ENCODE data around the gene ZBTB25. TPM values are rescaled to one million over a fixed set of nuclear protein-coding genes. Genes with fewer than 3 reads are reported as not detected.
A peak's percentile ranks its signal among the peaks of the same experiment; 100 is the strongest.

Gene ZBTB25
- total and polyA plus RNA-seq, 2 experiments from 2014 or later: 3.6 to 12.5 TPM

DNA sequence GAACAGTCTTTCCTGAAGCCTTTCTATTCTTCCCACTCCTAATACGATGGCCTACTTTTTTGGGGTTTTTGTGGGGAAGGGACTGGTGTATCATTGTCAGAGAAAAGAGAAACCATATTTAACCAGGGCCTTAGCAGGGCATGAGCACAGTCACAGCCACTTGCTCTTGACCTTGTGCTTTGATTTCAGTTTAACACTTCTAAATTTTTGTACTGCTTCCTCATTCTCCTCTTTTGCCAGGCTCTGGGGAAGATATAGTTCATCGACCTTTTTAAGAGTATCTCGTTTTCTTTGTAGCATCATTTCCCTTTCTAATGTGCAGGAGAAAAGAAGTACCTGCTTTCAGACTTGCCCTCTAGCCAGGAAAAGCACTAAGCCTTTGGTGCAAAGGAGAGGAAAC is 3.1 kb upstream of the ZBTB25 start:
- Histone ChIP-seq H3K4me1 (ENCODE audit: insufficient read depth) (peaks cover 65% of the 10 kb centered on the region), H3K9me2 (ENCODE audit: insufficient read depth) (no peaks in the 10 kb centered on the region), H3K27ac (peak overlapping the region; percentile 99), H3F3A (ENCODE audit: insufficient read depth) (peaks cover 57% of the 10 kb centered on the region), H3K36me3 (ENCODE audit: low read depth) (no peaks in the 10 kb centered on the region), H3K4me3 (peak overlapping the region; percentile 91), H3K9ac (peak overlapping the region; percentile 99), H3K79me2 (ENCODE audit: insufficient read depth) (peaks cover 86% of the 10 kb centered on the region), H2AFZ (no peak overlapping the region), H4K20me1 (ENCODE audit: insufficient read depth) (peaks cover 43% of the 10 kb centered on the region; the same call in 1 of the 2 replicates), H3K4me2 (ENCODE audit: unreplicated experiment) (peak overlapping the region; percentile 98), H3K27me3 (replicated peaks; ENCODE audit: insufficient read depth) (no peaks in the 10 kb centered on the region), H3K9me3 (ENCODE audit: low read depth) (no peaks in the 10 kb centered on the region)
- peak; percentile 22 for DNase-seq
- WGBS, 2 experiments (ENCODE audit: low coverage in 1 of 2, low lambda C conversion rate in 2 of 2, missing lambda C conversion rate in 2 of 2): 59 to 66% methylated on average over 3 of the region's 3 CpGs
- in situ Hi-C loops (cut with MboI): no loop called here
- no peak for TF ChIP-seq EZH2phosphoT487 (IDR thresholded peaks at IDR 0.05; ENCODE audit: insufficient read depth, low read depth)
- no peak for TF ChIP-seq EZH2 (IDR thresholded peaks at IDR 0.05; ENCODE audit: insufficient read depth, poor library complexity, severe bottlenecking)

GRCh38 chr14:64504897-64505794 is 1.5 kb upstream of the ZBTB25 start:
- Histone ChIP-seq H3K4me2 (ENCODE audit: unreplicated experiment) (peak overlapping the region; percentile 98), H2AFZ (peak overlapping the region; percentile 47), H3K79me2 (ENCODE audit: insufficient read depth) (peaks cover 81% of the 10 kb centered on the region), H4K20me1 (ENCODE audit: insufficient read depth) (peaks cover 31% of the 10 kb centered on the region; the same call in 1 of the 2 replicates), H3K4me1 (ENCODE audit: insufficient read depth) (peaks cover 66% of the 10 kb centered on the region), H3K4me3 (peak overlapping the region; percentile 91), H3K9ac (peak overlapping the region; percentile 99), H3K27ac (peak overlapping the region; percentile 99), H3K36me3 (ENCODE audit: low read depth) (no peaks in the 10 kb centered on the region), H3K9me3 (ENCODE audit: low read depth) (no peaks in the 10 kb centered on the region), H3K27me3 (replicated peaks; ENCODE audit: insufficient read depth) (no peaks in the 10 kb centered on the region), H3F3A (ENCODE audit: insufficient read depth) (peaks cover 55% of the 10 kb centered on the region), H3K9me2 (ENCODE audit: insufficient read depth) (no peaks in the 10 kb centered on the region)
- in situ Hi-C loops (cut with MboI): no loop called here
- TF ChIP-seq EZH2 (IDR thresholded peaks at IDR 0.05; ENCODE audit: insufficient read depth, poor library complexity, severe bottlenecking) (no peak), EZH2phosphoT487 (IDR thresholded peaks at IDR 0.05; ENCODE audit: insufficient read depth, low read depth) (no peak)
- peak; percentile 96 for DNase-seq
- 0 to 1% methylated on average over 66 to 68 of the region's 68 CpGs for WGBS, 2 experiments (ENCODE audit: low coverage in 1 of 2, low lambda C conversion rate in 2 of 2, missing lambda C conversion rate in 2 of 2)

DNA sequence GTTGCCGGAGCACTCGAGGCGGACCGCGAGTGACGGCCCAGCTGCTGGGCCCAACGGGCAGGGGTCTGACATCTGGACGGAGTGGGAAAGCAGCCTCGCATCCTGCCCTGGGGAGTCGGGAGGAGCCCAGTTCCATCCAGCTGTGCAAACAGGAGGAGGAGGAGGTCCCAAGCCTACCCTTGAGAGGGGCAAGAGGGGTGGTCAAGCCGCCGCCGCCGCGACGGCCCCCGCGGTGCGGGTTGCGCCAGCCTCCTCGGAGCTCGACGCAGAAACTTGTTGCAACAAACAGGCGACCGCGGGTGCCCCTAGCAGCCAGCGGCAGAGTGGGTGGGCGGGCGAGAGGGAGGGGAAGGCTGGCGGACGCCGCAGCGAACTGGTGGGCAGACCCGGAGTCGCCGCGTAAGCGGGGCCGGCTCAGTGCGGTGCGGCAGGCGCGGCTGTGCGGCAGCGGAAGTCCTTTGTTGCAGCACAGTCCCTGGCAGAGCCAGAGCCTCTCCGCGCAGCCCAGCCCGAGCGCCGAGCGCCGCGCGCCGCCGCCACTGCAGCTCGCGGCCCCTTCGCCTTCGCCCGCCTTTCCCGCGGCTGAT is 765 bp upstream of the ZBTB25 start, which contains the start of gene ZBTB1:
Gene ZBTB1, plus strand, starts transcription at position 461 of the 587 bp plus-strand sequence. CDS start 16,735 bp downstream, outside the sequence.
- peaks cover 67% of the 10 kb centered on the region for H3K4me1 ChIP-seq (ENCODE audit: insufficient read depth)
- no peaks in the 10 kb centered on the region for H3K36me3 ChIP-seq (ENCODE audit: low read depth)
- H3K79me2 ChIP-seq (ENCODE audit: insufficient read depth): peaks cover 81% of the 10 kb centered on the region
- H3K9me2 ChIP-seq (ENCODE audit: insufficient read depth): no peaks in the 10 kb centered on the region
- in situ Hi-C loops (cut with MboI): no loop called here
- peak within 1 kb of the TSS; percentile 47 for H2AFZ ChIP-seq
- peak within 1 kb of the TSS; percentile 91 for H3K4me3 ChIP-seq
- no peak for TF ChIP-seq EZH2 (IDR thresholded peaks at IDR 0.05; ENCODE audit: insufficient read depth, poor library complexity, severe bottlenecking)
- no peak for TF ChIP-seq EZH2phosphoT487 (IDR thresholded peaks at IDR 0.05; ENCODE audit: insufficient read depth, low read depth)
- peak within 1 kb of the TSS; percentile 98 for H3K4me2 ChIP-seq (ENCODE audit: unreplicated experiment)
- no peaks in the 10 kb centered on the region for H3K27me3 ChIP-seq (replicated peaks; ENCODE audit: insufficient read depth)
- DNase-seq: peak; percentile 96
- peak within 1 kb of the TSS; percentile 99 for H3K27ac ChIP-seq
- peak within 1 kb of the TSS; percentile 99 for H3K9ac ChIP-seq
- peaks cover 29% of the 10 kb centered on the region; the same call in 1 of the 2 replicates for H4K20me1 ChIP-seq (ENCODE audit: insufficient read depth)
- WGBS, 2 experiments (ENCODE audit: low coverage in 1 of 2, low lambda C conversion rate in 2 of 2, missing lambda C conversion rate in 2 of 2): 1% methylated on average over 26 to 49 of the region's 63 CpGs
- peaks cover 53% of the 10 kb centered on the region for H3F3A ChIP-seq (ENCODE audit: insufficient read depth)
- H3K9me3 ChIP-seq (ENCODE audit: low read depth): no peaks in the 10 kb centered on the region

DNA sequence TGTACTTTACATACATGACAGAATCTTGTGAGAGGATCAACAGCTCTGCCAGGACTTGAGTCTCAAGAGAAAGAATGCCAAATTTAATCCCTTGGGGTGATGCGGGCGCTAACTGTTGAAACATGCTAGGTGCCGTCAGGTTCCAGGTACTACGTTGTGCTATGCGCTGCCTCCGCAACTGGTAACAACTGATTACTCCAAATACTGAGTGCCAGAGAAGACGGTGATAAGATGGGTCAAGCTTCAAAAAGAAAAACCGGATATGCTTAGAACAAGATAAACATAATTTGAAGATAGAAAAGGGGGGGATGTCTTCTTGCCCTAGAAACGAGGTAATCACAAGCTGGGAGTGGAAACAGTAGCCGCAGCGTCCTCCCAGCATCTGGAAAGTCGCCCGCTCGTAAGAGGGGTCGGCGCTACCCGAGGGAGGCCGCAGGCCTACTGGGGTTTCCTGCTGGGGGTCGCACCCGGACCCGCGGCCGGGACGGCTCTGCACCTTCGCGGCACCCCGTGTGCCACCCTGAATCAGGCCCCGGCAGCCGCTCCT is 678 bp downstream of the ZBTB25 start:
- peak overlapping the region; percentile 77 for H2AFZ ChIP-seq
- no peaks in the 10 kb centered on the region for H3K27me3 ChIP-seq (replicated peaks; ENCODE audit: insufficient read depth)
- DNase-seq: peak; percentile 59
- H3F3A ChIP-seq (ENCODE audit: insufficient read depth): peaks cover 49% of the 10 kb centered on the region
- H3K9ac ChIP-seq: peak overlapping the region; percentile 99
- in situ Hi-C loops (cut with MboI): no loop called here
- TF ChIP-seq EZH2phosphoT487 (IDR thresholded peaks at IDR 0.05; ENCODE audit: insufficient read depth, low read depth) (no peak), EZH2 (IDR thresholded peaks at IDR 0.05; ENCODE audit: insufficient read depth, poor library complexity, severe bottlenecking) (no peak)
- peak overlapping the region; percentile 99 for H3K27ac ChIP-seq
- H4K20me1 ChIP-seq (ENCODE audit: insufficient read depth): peaks cover 16% of the 10 kb centered on the region; the same call in 1 of the 2 replicates
- H3K4me3 ChIP-seq: peak overlapping the region; percentile 91
- 1% methylated on average over 23 to 25 of the region's 29 CpGs for WGBS, 2 experiments (ENCODE audit: low coverage in 1 of 2, low lambda C conversion rate in 2 of 2, missing lambda C conversion rate in 2 of 2)
- H3K4me1 ChIP-seq (ENCODE audit: insufficient read depth): peaks cover 52% of the 10 kb centered on the region
- no peaks in the 10 kb centered on the region for H3K36me3 ChIP-seq (ENCODE audit: low read depth)
- no peaks in the 10 kb centered on the region for H3K9me3 ChIP-seq (ENCODE audit: low read depth)
- peaks cover 78% of the 10 kb centered on the region for H3K79me2 ChIP-seq (ENCODE audit: insufficient read depth)
- peak overlapping the region; percentile 97 for H3K4me2 ChIP-seq (ENCODE audit: unreplicated experiment)
- H3K9me2 ChIP-seq (ENCODE audit: insufficient read depth): no peaks in the 10 kb centered on the region
